Measurements from ENCODE around the gene RFX8. TPM values are rescaled to one million over a fixed set of nuclear protein-coding genes. Genes with fewer than 3 reads are reported as not detected.

Gene RFX8
- total and polyA plus RNA-seq, 2 of the 4 experiments (the other 2 are of a cell fraction) = 2.9 to 5.3 TPM

GRCh38 chr2:101501443-101501842, 26.5 kb upstream of the RFX8 start:
- Histone ChIP-seq H3K4me3 (ENCODE audit: insufficient read depth, low read depth, low read length) (no peak overlapping the region), H2AK5ac (ENCODE audit: low read depth, low read length) (peak overlapping the region; percentile 44; the same call in 1 of the 2 replicates), H3K23ac (ENCODE audit: low read depth, low read length) (no peak overlapping the region), H2BK120ac (ENCODE audit: low read depth, low read length) (no peak overlapping the region), H3K4ac (ENCODE audit: low read depth, low read length) (peak overlapping the region; percentile 58; the same call in 1 of the 2 replicates), H3K4me1 (ENCODE audit: control insufficient read depth, insufficient read depth, low read length) (peaks cover 4% of the 10 kb centered on the region), H4K5ac (ENCODE audit: low read depth, low read length) (no peak overlapping the region), H3K14ac (replicated peaks; ENCODE audit: low read depth, low read length) (no peak overlapping the region), H4K20me1 (ENCODE audit: insufficient read depth, low read length) (no peaks in the 10 kb centered on the region), H4K91ac (ENCODE audit: insufficient read depth, low read depth, low read length) (no peak overlapping the region), H3K18ac (ENCODE audit: low read depth, low read length) (no peak overlapping the region), H4K8ac (ENCODE audit: low read depth in 2 of 2, low read length in 2 of 2) (no peak overlapping the region), H2BK5ac (ENCODE audit: low read depth, low read length, poor library complexity, severe bottlenecking) (no peak overlapping the region), H3K27me3 (ENCODE audit: control insufficient read depth, insufficient read depth, low read length) (no peaks in the 10 kb centered on the region), H2BK20ac (ENCODE audit: low read depth, low read length) (no peak overlapping the region), H3K36me3 (ENCODE audit: control insufficient read depth, insufficient read depth, low read length) (no peaks in the 10 kb centered on the region), H3K27ac (ENCODE audit: insufficient read depth, low read length) (no peak overlapping the region), H3K9me3 (ENCODE audit: control insufficient read depth, insufficient read depth, low read length) (no peaks in the 10 kb centered on the region), H2AFZ (replicated peaks; ENCODE audit: low read length, poor library complexity) (no peak overlapping the region), H3K9me1 (ENCODE audit: insufficient read depth, low read length) (no peaks in the 10 kb centered on the region; the same call in 1 of the 2 replicates), H3K4me2 (ENCODE audit: low read depth, low read length) (no peak overlapping the region), H3K9ac (ENCODE audit: low read depth, low read length) (no peak overlapping the region), H2BK15ac (ENCODE audit: low read depth, low read length) (peak overlapping the region; percentile 12; the same call in 1 of the 3 replicates), H3K79me1 (ENCODE audit: low read depth in 1 of 2, low read length in 2 of 2) (no peaks in the 10 kb centered on the region), H2AK9ac (replicated peaks; ENCODE audit: low read depth, low read length, poor library complexity) (no peak overlapping the region), H3K56ac (ENCODE audit: extremely low read depth, insufficient read depth, low read length) (no peak overlapping the region)
- POLR2A ChIA-PET (ENCODE audit: unreplicated experiment) = no interaction called here
- WGBS, 2 experiments (ENCODE audit: extremely low coverage in 2 of 2, insufficient read length in 1 of 2) = no CpG with 5 or more reads among the region's 3 CpGs
- in situ Hi-C loops (cut with MboI; ENCODE audit: low sequenced_read_pairs) (loop anchor here (25.0 kb wide), 1 partner anchor 186 kb away; the partner anchor contains the start of gene MAP4K4), dilution Hi-C loops (cut with HindIII; ENCODE audit: low sequenced_read_pairs, unreplicated experiment) (no loop called here), intact Hi-C loops (cut with micrococcal nuclease) (loop anchor here (2.0 kb wide), 1 partner anchor 13 kb away; no protein-coding TSS in a partner anchor)
- no peak for ATAC-seq (ENCODE audit: low read depth)
- no TSS peak for BruUV-seq (replicated peaks)
- TF ChIP-seq RFX5 (IDR thresholded peaks at IDR 0.05; ENCODE audit: low read depth, low read length) (no peak), RAD21 (IDR thresholded peaks at IDR 0.05; ENCODE audit: low read length) (no peak), CTCF (conservative IDR thresholded peaks at IDR 0.05; ENCODE audit: low read depth, low read length) (no peak), BHLHE40 (IDR thresholded peaks at IDR 0.05; ENCODE audit: low read depth, low read length) (no peak), MXI1 (IDR thresholded peaks at IDR 0.05; ENCODE audit: borderline replicate concordance, low read depth, low read length) (no peak), CEBPB (IDR thresholded peaks at IDR 0.05; ENCODE audit: low read depth, low read length) (no peak)
- CTCF ChIA-PET = interaction anchor here (1.2 kb wide), 1 partner anchor 9 kb away, joined by 3 read pairs; no protein-coding TSS in a partner anchor
- DNase-seq = peak; percentile 60

Data from IMR-90 (cell line).